DOHH2 (cell line): ENCODE measurements around the gene FZD10.

Source experiments
- CTCF ChIP-seq: fragments of 200-600 bp; sonication (generic); IDR thresholded peaks from one replicate; pipeline ENCODE4 v1.5.1; 2014; ENCODE audit warnings: antibody characterized with exemption, mild to moderate bottlenecking, low read depth, low read length; ENCODE audit not compliant: poor library complexity, severe bottlenecking
- EZH2phosphoT487 ChIP-seq: fragments of 200-600 bp; sonication (generic); IDR thresholded peaks from 2 replicates; pipeline ENCODE4 v1.6.1; 2017; ENCODE audit warnings: borderline replicate concordance, mild to moderate bottlenecking, antibody characterized with exemption, low read length, moderate library complexity, mixed read lengths

DNA sequence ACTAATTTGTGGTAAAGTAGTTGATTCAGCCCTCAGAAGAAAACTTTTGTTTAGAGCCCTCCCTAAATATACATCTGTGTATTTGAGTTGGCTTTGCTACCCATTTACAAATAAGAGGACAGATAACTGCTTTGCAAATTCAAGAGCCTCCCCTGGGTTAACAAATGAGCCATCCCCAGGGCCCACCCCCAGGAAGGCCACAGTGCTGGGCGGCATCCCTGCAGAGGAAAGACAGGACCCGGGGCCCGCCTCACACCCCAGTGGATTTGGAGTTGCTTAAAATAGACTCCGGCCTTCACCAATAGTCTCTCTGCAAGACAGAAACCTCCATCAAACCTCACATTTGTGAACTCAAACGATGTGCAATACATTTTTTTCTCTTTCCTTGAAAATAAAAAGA lies 2.7 kb downstream of the FZD10 start:
- TF ChIP-seq CTCF = no peak
- no peak for TF ChIP-seq EZH2phosphoT487
